HuH-7 (cell line): ENCODE results near the gene CELF3.
"Not testable (repeated sequence)": the region's sequence is repeated elsewhere in the genome, so short reads cannot be mapped to it uniquely, and the experiment has no call there.

Source experiments
- DNase-seq: peaks from one replicate; pipeline ENCODE4 v3.0.0; 2011; ENCODE audit warnings: low spot score

The CELF3 gene

GRCh38 chr1:151703813-151704212, 12.8 kb downstream of the CELF3 start:
- no peak for DNase-seq

- no peak for DNase-seq
Measured at GRCh38 chr1:151702936-151703335, 13.7 kb downstream of the CELF3 start.

- no peak for DNase-seq
Measured at GRCh38 chr1:151701515-151701914, 15.1 kb downstream of the CELF3 start.

GRCh38 chr1:151693057-151693651, 23.4 kb downstream of the CELF3 start:
- peak; percentile 56 for DNase-seq

GRCh38 chr1:151692226-151692625, 24.4 kb downstream of the CELF3 start:
- DNase-seq: no peak

GRCh38 chr1:151689494-151689893, 27.1 kb downstream of the CELF3 start:
- no peak for DNase-seq

- DNase-seq: no peak
Measured at GRCh38 chr1:151686561-151686960, 30.0 kb downstream of the CELF3 start.

GRCh38 chr1:151684128-151684527, 32.5 kb downstream of the CELF3 start:
- no peak for DNase-seq

- DNase-seq: not testable (repeated sequence)
Measured at GRCh38 chr1:151682901-151683300, 33.7 kb downstream of the CELF3 start.

- no peak for DNase-seq
Measured at GRCh38 chr1:151681923-151682322, 34.7 kb downstream of the CELF3 start.

- no peak for DNase-seq
Measured at GRCh38 chr1:151680826-151681225, 35.8 kb downstream of the CELF3 start.

GRCh38 chr1:151680391-151680790, 36.2 kb downstream of the CELF3 start:
- no peak for DNase-seq

- no peak for DNase-seq
Measured at GRCh38 chr1:151673407-151673806, 43.2 kb downstream of the CELF3 start.

GRCh38 chr1:151670036-151670675, 46.4 kb downstream of the CELF3 start:
- DNase-seq: not testable (repeated sequence)

GRCh38 chr1:151668090-151668489, 48.5 kb downstream of the CELF3 start:
- DNase-seq: no peak

- peak; percentile 10 for DNase-seq
Measured at GRCh38 chr1:151661751-151662150, 54.9 kb downstream of the CELF3 start.

- peak; percentile 15 for DNase-seq
Measured at GRCh38 chr1:151655371-151655770, 61.2 kb downstream of the CELF3 start.

GRCh38 chr1:151653397-151653796, 63.2 kb downstream of the CELF3 start:
- DNase-seq: no peak
